SJCRH30 (cell line): ENCODE data around the gene RAB1B. TPM values are rescaled to one million over a fixed set of nuclear protein-coding genes. Genes with fewer than 3 reads are reported as not detected.

ENCODE experiments used
- DNase-seq, 2 experiments: peaks; one replicate each; pipeline ENCODE4 v3.0.0-alpha.2; 2015 to 2020
- H3K27ac ChIP-seq: fragments of 250-450 bp; sonication (Bioruptor Pico); 2 replicates; pipeline ENCODE4 v1.5.1; 2020; ENCODE audit warnings: mild to moderate bottlenecking, moderate library complexity
- H3K27me3 ChIP-seq: fragments of 250-450 bp; sonication (Bioruptor Pico); 2 replicates; pipeline ENCODE4 v1.5.1; 2020; ENCODE audit warnings: mild to moderate bottlenecking, moderate library complexity
- H3K36me3 ChIP-seq: fragments of 250-450 bp; sonication (Bioruptor Pico); 2 replicates; pipeline ENCODE4 v1.5.1; 2020; ENCODE audit warnings: mild to moderate bottlenecking, moderate library complexity
- H3K4me1 ChIP-seq: fragments of 250-450 bp; sonication (Bioruptor Pico); 2 replicates; pipeline ENCODE4 v1.5.1; 2020; ENCODE audit warnings: mild to moderate bottlenecking, moderate library complexity
- H3K4me3 ChIP-seq: fragments of 250-450 bp; sonication (Bioruptor Pico); 2 replicates; pipeline ENCODE4 v1.5.1; 2020; ENCODE audit warnings: mild to moderate bottlenecking, moderate library complexity
- H3K9me3 ChIP-seq: fragments of 250-450 bp; sonication (Bioruptor Pico); replicated peaks from 2 replicates; pipeline ENCODE4 v1.5.1; 2020; ENCODE audit warnings: mild to moderate bottlenecking, moderate library complexity
- total RNA-seq: library from RNA; depleted of rRNA; stranded (reverse); fragments of >200 nt; shearing (Covaris generic); gene quantifications from 2 replicates; pipeline ENCODE4 v1.2.3, GENCODE V29; 2014

RAB1B gene
- total RNA-seq, 1 experiment from 2014 or later = 83.2 TPM

GRCh38 chr11:66281001-66281400, 12.6 kb downstream of the RAB1B start:
- no peaks in the 10 kb centered on the region for H3K36me3 ChIP-seq
- H3K4me3 ChIP-seq = no peak overlapping the region
- H3K27ac ChIP-seq = no peak overlapping the region
- H3K4me1 ChIP-seq = peaks cover 11% of the 10 kb centered on the region
- DNase-seq = no peak
- H3K9me3 ChIP-seq = no peaks in the 10 kb centered on the region
- H3K27me3 ChIP-seq = no peaks in the 10 kb centered on the region

- H3K27me3 ChIP-seq = no peaks in the 10 kb centered on the region
- peaks cover 11% of the 10 kb centered on the region for H3K4me1 ChIP-seq
- no peak overlapping the region for H3K4me3 ChIP-seq
- H3K9me3 ChIP-seq = no peaks in the 10 kb centered on the region
- no peak for DNase-seq
- no peaks in the 10 kb centered on the region for H3K36me3 ChIP-seq
- H3K27ac ChIP-seq = no peak overlapping the region
Measured at GRCh38 chr11:66281776-66282467, 13.5 kb downstream of the RAB1B start.

GRCh38 chr11:66282468-66283455, 14.3 kb downstream of the RAB1B start:
- H3K9me3 ChIP-seq = no peaks in the 10 kb centered on the region
- no peaks in the 10 kb centered on the region for H3K36me3 ChIP-seq
- peaks cover 8% of the 10 kb centered on the region for H3K4me1 ChIP-seq
- DNase-seq = peak; percentile 97 to 98
- H3K27me3 ChIP-seq = no peaks in the 10 kb centered on the region
- no peak overlapping the region for H3K4me3 ChIP-seq
- H3K27ac ChIP-seq = no peak overlapping the region

GRCh38 chr11:66283461-66284105, 15.1 kb downstream of the RAB1B start:
- Histone ChIP-seq H3K36me3 (no peaks in the 10 kb centered on the region), H3K4me1 (peaks cover 12% of the 10 kb centered on the region), H3K9me3 (no peaks in the 10 kb centered on the region), H3K4me3 (no peak overlapping the region), H3K27ac (no peak overlapping the region), H3K27me3 (no peaks in the 10 kb centered on the region)
- DNase-seq = no peak

GRCh38 chr11:66284526-66285078, 16.2 kb downstream of the RAB1B start:
- H3K4me1 ChIP-seq = peaks cover 12% of the 10 kb centered on the region
- no peaks in the 10 kb centered on the region for H3K9me3 ChIP-seq
- no peaks in the 10 kb centered on the region for H3K36me3 ChIP-seq
- H3K27me3 ChIP-seq = no peaks in the 10 kb centered on the region
- H3K4me3 ChIP-seq = no peak overlapping the region
- no peak overlapping the region for H3K27ac ChIP-seq
- DNase-seq = no peak

- H3K27ac ChIP-seq = no peak overlapping the region
- H3K4me1 ChIP-seq = peaks cover 8% of the 10 kb centered on the region
- no peaks in the 10 kb centered on the region for H3K9me3 ChIP-seq
- no peak overlapping the region for H3K4me3 ChIP-seq
- H3K36me3 ChIP-seq = no peaks in the 10 kb centered on the region
- H3K27me3 ChIP-seq = no peaks in the 10 kb centered on the region
- no peak for DNase-seq
Measured at GRCh38 chr11:66285250-66285947, 17.0 kb downstream of the RAB1B start.

GRCh38 chr11:66286699-66287098, 18.3 kb downstream of the RAB1B start:
- Histone ChIP-seq H3K27me3 (no peaks in the 10 kb centered on the region), H3K9me3 (no peaks in the 10 kb centered on the region), H3K36me3 (no peaks in the 10 kb centered on the region), H3K4me1 (peaks cover 4% of the 10 kb centered on the region; the same call in 1 of the 2 replicates), H3K4me3 (no peak overlapping the region), H3K27ac (no peak overlapping the region)
- DNase-seq = no peak

GRCh38 chr11:66287211-66287888, 18.9 kb downstream of the RAB1B start:
- H3K27ac ChIP-seq = no peak overlapping the region
- H3K27me3 ChIP-seq = no peaks in the 10 kb centered on the region
- no peaks in the 10 kb centered on the region for H3K9me3 ChIP-seq
- peaks cover 4% of the 10 kb centered on the region; the same call in 1 of the 2 replicates for H3K4me1 ChIP-seq
- DNase-seq = no peak
- no peaks in the 10 kb centered on the region for H3K36me3 ChIP-seq
- H3K4me3 ChIP-seq = no peak overlapping the region

- Histone ChIP-seq H3K36me3 (no peaks in the 10 kb centered on the region), H3K4me1 (peaks cover 4% of the 10 kb centered on the region; the same call in 1 of the 2 replicates), H3K9me3 (no peaks in the 10 kb centered on the region), H3K4me3 (peak overlapping the region; percentile 84), H3K27ac (peak overlapping the region; percentile 37; the same call in 1 of the 2 replicates), H3K27me3 (no peaks in the 10 kb centered on the region)
- DNase-seq = no peak
Measured at GRCh38 chr11:66287889-66288670, 19.6 kb downstream of the RAB1B start.

GRCh38 chr11:66288671-66289547, 20.5 kb downstream of the RAB1B start, which contains the start of gene YIF1A:
YIF1A (minus strand) TSS chr11:66289143; CDS start chr11:66288985, 158 bp downstream.
- H3K4me1 ChIP-seq = peaks cover 4% of the 10 kb centered on the region; the same call in 1 of the 2 replicates
- peak within 1 kb of the TSS; percentile 37; the same call in 1 of the 2 replicates for H3K27ac ChIP-seq
- no peaks in the 10 kb centered on the region for H3K9me3 ChIP-seq
- H3K36me3 ChIP-seq = no peaks in the 10 kb centered on the region
- DNase-seq = peak; percentile 98
- H3K4me3 ChIP-seq = peak within 1 kb of the TSS; percentile 84
- no peaks in the 10 kb centered on the region for H3K27me3 ChIP-seq

- no peak overlapping the region for H3K27ac ChIP-seq
- peak; percentile 86 to 87 for DNase-seq
- peak overlapping the region; percentile 84 for H3K4me3 ChIP-seq
- peaks cover 4% of the 10 kb centered on the region; the same call in 1 of the 2 replicates for H3K4me1 ChIP-seq
- H3K36me3 ChIP-seq = no peaks in the 10 kb centered on the region
- no peaks in the 10 kb centered on the region for H3K27me3 ChIP-seq
- no peaks in the 10 kb centered on the region for H3K9me3 ChIP-seq
Measured at GRCh38 chr11:66289548-66290329, 21.3 kb downstream of the RAB1B start.

- no peak overlapping the region; the same call in 1 of the 2 replicates for H3K4me3 ChIP-seq
- DNase-seq = no peak
- no peaks in the 10 kb centered on the region for H3K27me3 ChIP-seq
- no peak overlapping the region for H3K27ac ChIP-seq
- H3K4me1 ChIP-seq = peaks cover 4% of the 10 kb centered on the region; the same call in 1 of the 2 replicates
- no peaks in the 10 kb centered on the region for H3K9me3 ChIP-seq
- H3K36me3 ChIP-seq = no peaks in the 10 kb centered on the region
Measured at GRCh38 chr11:66290330-66290621, 21.8 kb downstream of the RAB1B start.
